B cell (primary cell): Measurements from ENCODE around the gene PRKN.

Experiments used
- CTCF ChIP-seq: fragments of 200-600 bp; IDR thresholded peaks from one replicate; pipeline ENCODE4 v1.8.0; 2022; ENCODE audit warnings: antibody characterized with exemption, mild to moderate bottlenecking
- EZH2 ChIP-seq: IDR thresholded peaks from 2 replicates; pipeline ENCODE4 v1.6.1; 2012; ENCODE audit warnings: borderline replicate concordance, low read depth, mild to moderate bottlenecking, moderate library complexity, low read length; ENCODE audit not compliant: insufficient read depth, poor library complexity, severe bottlenecking

GRCh38 chr6:162092816-162093502, 634.6 kb downstream of the PRKN start:
- TF ChIP-seq CTCF = no peak
- no peak for TF ChIP-seq EZH2
